ENCODE data around the gene ZNF30.

DNA sequence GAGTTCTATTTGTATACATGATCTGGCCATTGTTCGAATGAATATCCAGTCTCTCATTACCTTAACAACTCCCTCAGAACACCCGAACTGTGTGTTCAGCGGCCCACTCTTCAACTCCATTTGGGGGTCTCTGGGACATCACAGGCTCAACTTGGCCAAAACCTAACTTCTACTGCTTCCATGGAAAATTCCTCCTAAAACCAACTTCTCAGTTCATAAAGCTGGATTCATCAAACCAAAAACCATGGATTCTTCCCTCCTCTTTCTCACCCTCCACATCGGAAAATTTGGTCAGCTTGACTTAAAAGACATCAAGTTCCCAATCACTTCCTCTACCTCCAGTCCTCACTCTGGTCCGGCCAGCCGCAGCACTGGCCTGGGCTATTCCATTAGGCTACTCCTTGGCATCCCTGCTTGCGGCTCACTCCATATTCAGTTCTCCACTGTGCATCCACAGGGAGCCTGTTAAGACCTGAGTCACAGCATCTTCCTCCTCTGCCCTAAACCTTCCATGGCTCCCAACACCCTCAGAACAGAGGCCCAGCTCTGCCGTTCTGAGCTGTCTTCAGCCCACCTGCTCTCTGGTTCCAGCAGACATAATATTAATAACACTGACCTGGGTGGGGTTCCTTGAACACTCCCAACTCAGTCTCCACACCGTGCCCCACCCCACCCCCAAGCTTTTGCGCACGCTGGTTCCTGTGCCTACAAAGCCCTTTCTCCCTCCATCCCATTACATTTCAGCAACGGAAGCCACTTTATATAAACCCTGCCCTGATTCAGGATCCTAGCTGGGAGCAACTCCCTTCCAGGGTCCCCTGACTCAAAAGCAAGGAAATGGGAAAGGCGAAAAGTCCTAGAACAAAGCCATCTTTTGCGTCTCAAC is 36.2 kb downstream of the ZNF30 start:
- TF ChIP-seq, protein P1, sequence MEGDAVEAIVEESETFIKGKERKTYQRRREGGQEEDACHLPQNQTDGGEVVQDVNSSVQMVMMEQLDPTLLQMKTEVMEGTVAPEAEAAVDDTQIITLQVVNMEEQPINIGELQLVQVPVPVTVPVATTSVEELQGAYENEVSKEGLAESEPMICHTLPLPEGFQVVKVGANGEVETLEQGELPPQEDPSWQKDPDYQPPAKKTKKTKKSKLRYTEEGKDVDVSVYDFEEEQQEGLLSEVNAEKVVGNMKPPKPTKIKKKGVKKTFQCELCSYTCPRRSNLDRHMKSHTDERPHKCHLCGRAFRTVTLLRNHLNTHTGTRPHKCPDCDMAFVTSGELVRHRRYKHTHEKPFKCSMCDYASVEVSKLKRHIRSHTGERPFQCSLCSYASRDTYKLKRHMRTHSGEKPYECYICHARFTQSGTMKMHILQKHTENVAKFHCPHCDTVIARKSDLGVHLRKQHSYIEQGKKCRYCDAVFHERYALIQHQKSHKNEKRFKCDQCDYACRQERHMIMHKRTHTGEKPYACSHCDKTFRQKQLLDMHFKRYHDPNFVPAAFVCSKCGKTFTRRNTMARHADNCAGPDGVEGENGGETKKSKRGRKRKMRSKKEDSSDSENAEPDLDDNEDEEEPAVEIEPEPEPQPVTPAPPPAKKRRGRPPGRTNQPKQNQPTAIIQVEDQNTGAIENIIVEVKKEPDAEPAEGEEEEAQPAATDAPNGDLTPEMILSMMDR (IDR thresholded peaks at IDR 0.05) = no peak
- TF ChIP-seq EP300 (IDR thresholded peaks at IDR 0.05) = no peak

Data from stomach (tissue), 4 donors.